Measurements from ENCODE around the gene ENTR1. TPM values are rescaled to one million over a fixed set of nuclear protein-coding genes. Genes with fewer than 3 reads are reported as not detected.

The ENTR1 gene
- total and polyA plus RNA-seq, 2 of the 4 experiments (the other 2 are of a cell fraction): 14.5 to 37.3 TPM

Other genes with a start within 250 kb of the ENTR1 start
- gene LHX3, start 205.5 kb downstream of the ENTR1 start, total RNA-seq (2012; rRNA removed): not detected in 2 replicates
- not detected in 2 replicates for gene LHX3, start 205.5 kb downstream of the ENTR1 start, polyA plus RNA-seq (2012; rRNA removed)
- gene QSOX2, start 164.8 kb downstream of the ENTR1 start, total RNA-seq (2012; rRNA removed): 5.0 and 5.9 TPM in 2 replicates
- 12.7 and 12.9 TPM in 2 replicates for gene QSOX2, start 164.8 kb downstream of the ENTR1 start, polyA plus RNA-seq (2012; rRNA removed)
- not detected in 2 replicates for gene CCDC187, start 106.5 kb downstream of the ENTR1 start, total RNA-seq (2012; rRNA removed)
- not detected in 2 replicates for gene CCDC187, start 106.5 kb downstream of the ENTR1 start, polyA plus RNA-seq (2012; rRNA removed)
- gene GPSM1, start 83.1 kb downstream of the ENTR1 start, total RNA-seq (2012; rRNA removed): 28.7 and 29.7 TPM in 2 replicates
- gene GPSM1, start 83.1 kb downstream of the ENTR1 start, polyA plus RNA-seq (2012; rRNA removed): 71.2 and 91.4 TPM in 2 replicates
- gene DNLZ, start 46.9 kb downstream of the ENTR1 start, total RNA-seq (2012; rRNA removed): 2.0 and 6.1 TPM in 2 replicates
- gene DNLZ, start 46.9 kb downstream of the ENTR1 start, polyA plus RNA-seq (2012; rRNA removed): 11.4 and 20.3 TPM in 2 replicates
- 0.36 and 1.1 TPM in 2 replicates for gene CARD9, start 36.9 kb downstream of the ENTR1 start, total RNA-seq (2012; rRNA removed)
- gene CARD9, start 36.9 kb downstream of the ENTR1 start, polyA plus RNA-seq (2012; rRNA removed): 1.5 and 1.9 TPM in 2 replicates
- 2.5 and 3.1 TPM in 2 replicates for gene SNAPC4, start 10.4 kb downstream of the ENTR1 start, total RNA-seq (2012; rRNA removed)
- 6.5 and 7.6 TPM in 2 replicates for gene SNAPC4, start 10.4 kb downstream of the ENTR1 start, polyA plus RNA-seq (2012; rRNA removed)
- 62.6 and 86.7 TPM in 2 replicates for gene PMPCA, start within 50 bp of the ENTR1 start, total RNA-seq (2012; rRNA removed)
- 95.8 and 102 TPM in 2 replicates for gene PMPCA, start within 50 bp of the ENTR1 start, polyA plus RNA-seq (2012; rRNA removed)
- gene INPP5E, start 29.2 kb upstream of the ENTR1 start, total RNA-seq (2012; rRNA removed): 1.6 and 1.9 TPM in 2 replicates
- 9.4 and 11.0 TPM in 2 replicates for gene INPP5E, start 29.2 kb upstream of the ENTR1 start, polyA plus RNA-seq (2012; rRNA removed)
- gene SEC16A, start 72.4 kb upstream of the ENTR1 start, total RNA-seq (2012; rRNA removed): 12.2 and 12.8 TPM in 2 replicates
- gene SEC16A, start 72.4 kb upstream of the ENTR1 start, polyA plus RNA-seq (2012; rRNA removed): 42.2 and 48.1 TPM in 2 replicates
- 1.8 and 2.5 TPM in 2 replicates for gene NOTCH1, start 135.4 kb upstream of the ENTR1 start, total RNA-seq (2012; rRNA removed)
- 6.0 and 6.9 TPM in 2 replicates for gene NOTCH1, start 135.4 kb upstream of the ENTR1 start, polyA plus RNA-seq (2012; rRNA removed)

Measured in IMR-90 (cell line).